NCI-H510A treated with DMSO at 0.1 percent for 48 hours (cell line): ENCODE results near the gene MCM10.

ENCODE experiments used
- DNase-seq: peaks from one replicate; lab custom pipeline; 2025; lab: John Stamatoyannopoulos, UW

Gene MCM10

GRCh38 chr10:13165177-13165576 is 3.8 kb downstream of the MCM10 start:
- no peak for DNase-seq

GRCh38 chr10:13167568-13167967 is 6.2 kb downstream of the MCM10 start:
- DNase-seq, result no peak

DNA sequence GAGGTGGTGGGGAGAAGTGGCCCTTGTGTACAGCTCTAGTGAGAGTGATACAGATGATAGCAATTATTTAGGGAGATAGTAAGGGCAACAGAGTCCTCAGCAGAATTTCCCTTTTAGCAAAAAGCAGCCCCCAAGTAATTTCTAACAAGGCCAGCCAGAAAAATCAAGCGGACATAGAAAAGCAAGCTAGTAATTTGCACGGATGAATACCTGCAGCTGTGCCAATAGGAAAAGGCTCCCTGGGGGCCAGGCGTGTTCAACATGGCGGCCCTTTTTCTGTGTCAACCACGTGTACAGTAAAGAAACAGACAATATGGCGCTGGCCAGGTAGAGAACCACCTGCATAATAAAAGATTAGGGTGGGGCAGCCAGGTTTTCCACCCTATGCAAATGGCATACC is 7.4 kb downstream of the MCM10 start:
- no peak for DNase-seq

DNA sequence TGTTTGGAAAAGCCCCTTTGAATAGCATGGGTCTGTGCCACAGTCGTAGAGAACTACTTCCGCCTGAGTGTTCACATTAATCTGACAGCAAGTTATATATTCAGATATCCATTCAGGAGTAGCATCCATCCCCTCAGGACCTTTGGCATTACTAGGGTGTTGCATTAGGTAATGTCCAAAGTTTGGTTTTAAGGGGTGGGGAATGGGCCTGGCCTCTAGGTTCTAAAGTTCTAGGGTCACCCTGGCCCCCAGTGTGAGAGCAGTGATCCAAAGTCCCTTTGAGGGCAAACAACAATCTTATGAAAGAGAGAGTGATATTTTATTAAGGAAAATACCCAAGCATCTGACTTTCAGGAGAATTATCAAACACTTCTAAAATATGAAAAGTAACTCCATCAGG is 12.3 kb downstream of the MCM10 start:
- no peak for DNase-seq

DNA sequence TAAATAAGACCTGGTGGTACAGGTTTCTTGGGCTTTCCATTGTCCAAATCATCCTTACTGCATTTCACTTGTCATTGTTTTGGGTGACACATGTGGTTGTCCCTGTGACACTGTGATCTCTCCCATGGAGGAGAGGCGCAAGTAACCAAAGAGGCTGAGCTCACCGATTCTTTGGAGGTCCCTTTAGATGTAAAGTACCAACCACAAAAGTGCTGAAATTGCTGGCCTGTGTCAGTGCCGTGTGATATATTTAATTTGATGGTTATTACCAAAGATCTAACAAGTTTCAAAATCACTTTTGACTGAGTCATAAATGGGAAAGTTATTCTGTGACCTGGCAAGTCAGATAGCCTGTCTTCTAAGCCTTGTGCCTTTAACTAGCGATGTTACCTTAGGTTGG is 19.4 kb downstream of the MCM10 start:
- no peak for DNase-seq

- no peak for DNase-seq
These were observed 21.1 kb downstream of the MCM10 start for GRCh38 chr10:13182424-13182823.

DNA sequence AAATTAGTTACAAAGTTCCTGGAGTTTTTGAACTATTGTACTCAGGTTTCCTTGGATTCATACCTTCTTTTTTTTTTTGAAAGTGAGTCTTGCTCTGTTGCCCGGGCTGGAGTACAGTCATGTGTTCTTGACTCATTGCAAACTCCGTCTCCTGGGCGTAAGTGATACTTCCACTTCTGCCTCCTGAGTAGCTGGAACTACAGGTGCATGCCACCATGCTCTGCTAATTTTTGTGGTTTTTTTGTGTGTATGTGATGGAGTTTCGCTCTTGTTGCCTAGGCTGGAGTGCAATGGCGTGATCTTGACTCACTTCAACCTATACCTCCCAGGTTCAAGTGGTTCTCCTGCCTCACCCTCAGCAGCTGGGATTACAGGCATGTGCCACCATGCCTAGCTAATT is 22.3 kb downstream of the MCM10 start:
- DNase-seq, result no peak

DNA sequence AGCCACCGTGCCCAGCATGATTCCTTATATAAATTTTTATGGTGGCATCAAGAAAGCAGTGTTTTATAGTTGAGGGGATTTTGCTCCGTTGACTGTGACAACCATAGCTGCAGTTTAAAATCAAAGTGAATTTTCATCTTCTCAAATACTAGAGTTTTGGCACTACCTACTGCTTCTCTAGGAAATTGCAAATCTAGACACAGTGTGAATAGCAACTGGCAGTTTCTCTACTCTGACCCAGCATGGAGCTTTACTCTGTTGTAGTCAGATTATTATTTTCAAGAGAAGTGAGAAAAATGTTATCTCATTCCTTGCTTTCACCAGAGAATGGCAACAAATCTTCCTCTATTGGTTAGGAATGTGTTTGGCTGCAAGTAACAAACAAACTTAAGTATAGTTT is 22.9 kb downstream of the MCM10 start:
- DNase-seq, result no peak

GRCh38 chr10:13184730-13185514 is 23.6 kb downstream of the MCM10 start:
- no peak for DNase-seq

DNA sequence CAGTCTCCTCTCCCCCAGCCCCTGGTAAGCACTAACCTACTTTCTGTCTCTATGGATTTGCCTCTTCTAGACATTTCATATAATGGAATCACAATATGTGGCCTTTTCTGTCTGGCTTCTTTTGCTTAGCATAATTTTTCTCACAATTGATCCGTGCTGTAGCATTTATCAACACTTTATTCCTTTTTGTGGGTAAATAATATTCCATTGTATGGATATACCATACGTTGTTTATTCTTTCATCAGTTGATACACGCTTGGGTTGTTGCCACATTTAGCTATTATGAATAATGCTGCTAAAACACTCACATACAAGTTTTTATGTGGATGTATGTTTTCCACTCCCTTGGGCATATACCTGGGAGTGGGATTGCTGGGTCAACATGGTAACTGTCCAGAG is 25.8 kb downstream of the MCM10 start:
- no peak for DNase-seq

GRCh38 chr10:13188593-13188992 is 27.2 kb downstream of the MCM10 start:
- no peak for DNase-seq

DNA sequence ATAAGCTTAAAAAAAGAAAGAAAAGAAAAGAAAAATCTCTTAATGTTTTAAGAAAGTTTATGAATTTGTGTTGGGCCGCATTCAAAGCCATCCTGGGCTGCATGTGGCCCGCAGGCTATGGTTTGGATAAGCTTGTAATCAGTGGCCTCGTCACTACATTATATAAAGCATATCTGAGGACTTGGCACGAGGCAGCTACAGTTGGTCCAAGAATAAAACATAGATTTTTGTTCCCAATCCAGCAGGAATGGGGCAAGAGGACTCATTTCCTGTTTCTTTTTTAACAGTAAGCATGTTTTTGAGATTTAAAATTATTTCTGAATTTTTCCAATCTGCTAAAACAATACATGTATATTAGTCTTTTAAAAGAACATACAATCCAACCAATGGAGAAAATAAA is 28.6 kb downstream of the MCM10 start:
- DNase-seq, result no peak

DNA sequence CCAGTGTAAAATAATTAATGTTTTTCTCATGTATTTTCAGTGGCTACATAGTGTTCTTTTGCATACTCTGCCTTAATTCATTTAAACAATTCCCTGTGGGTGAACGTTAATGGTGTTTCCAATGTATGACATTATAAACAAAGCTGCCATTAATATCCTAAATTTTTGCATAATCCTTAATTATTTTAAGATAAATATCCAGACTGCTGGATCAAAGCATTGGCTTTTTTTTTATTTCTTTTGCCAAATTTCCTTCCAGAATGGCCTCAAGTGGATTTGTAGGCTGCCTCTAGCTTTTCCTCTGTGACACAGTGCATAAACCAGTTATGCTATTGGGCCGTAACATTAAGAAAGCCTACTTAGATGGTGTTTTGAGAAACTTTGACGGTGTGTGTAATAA is 29.5 kb downstream of the MCM10 start:
- no peak for DNase-seq

- DNase-seq, result no peak
These were observed 30.0 kb downstream of the MCM10 start for GRCh38 chr10:13191362-13191761.

- DNase-seq, result no peak
These were observed 32.3 kb downstream of the MCM10 start for GRCh38 chr10:13193637-13194036.

GRCh38 chr10:13195016-13195415 is 33.7 kb downstream of the MCM10 start:
- no peak for DNase-seq

DNA sequence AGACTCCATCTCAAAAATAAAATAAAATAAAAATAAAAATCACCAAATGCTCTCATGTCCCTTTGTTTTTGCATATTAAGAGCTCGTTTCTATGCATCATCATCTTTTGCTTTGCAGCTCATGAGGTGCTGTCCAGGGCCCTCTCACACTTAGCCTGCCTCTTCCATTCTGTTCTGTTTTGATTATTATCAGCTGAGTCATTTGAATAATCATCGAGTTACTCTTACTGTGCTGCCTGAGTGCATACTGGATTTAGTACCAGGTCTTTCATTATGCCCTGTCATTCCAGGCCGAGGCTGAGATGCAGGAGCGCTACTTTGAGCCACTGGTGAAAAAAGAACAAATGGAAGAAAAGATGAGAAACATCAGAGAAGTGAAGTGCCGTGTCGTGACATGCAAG is 39.8 kb downstream of the MCM10 start:
- DNase-seq, result no peak

DNA sequence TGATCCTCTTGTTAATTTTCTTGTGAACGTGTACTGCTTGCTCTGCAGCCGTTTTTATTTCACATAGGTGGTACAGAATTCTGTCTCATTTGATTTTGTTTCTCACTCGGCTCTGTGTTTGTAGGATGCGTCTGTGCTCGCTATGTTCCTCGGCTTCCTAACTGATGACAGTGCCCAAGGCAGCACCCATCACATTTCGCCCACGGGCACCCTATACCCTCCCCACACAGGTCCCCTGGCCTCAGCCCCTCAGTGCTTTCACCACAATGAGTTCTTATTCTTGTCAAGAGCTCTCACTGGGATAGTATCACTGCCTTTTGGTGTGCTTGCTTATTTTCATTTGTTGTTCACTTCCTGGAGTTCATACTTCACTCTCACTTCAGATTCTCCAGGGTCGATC is 44.7 kb downstream of the MCM10 start:
- no peak for DNase-seq

GRCh38 chr10:13206546-13207443 is 45.4 kb downstream of the MCM10 start:
- no peak for DNase-seq

- no peak for DNase-seq
These were observed 51.8 kb downstream of the MCM10 start for GRCh38 chr10:13213163-13213562.

DNA sequence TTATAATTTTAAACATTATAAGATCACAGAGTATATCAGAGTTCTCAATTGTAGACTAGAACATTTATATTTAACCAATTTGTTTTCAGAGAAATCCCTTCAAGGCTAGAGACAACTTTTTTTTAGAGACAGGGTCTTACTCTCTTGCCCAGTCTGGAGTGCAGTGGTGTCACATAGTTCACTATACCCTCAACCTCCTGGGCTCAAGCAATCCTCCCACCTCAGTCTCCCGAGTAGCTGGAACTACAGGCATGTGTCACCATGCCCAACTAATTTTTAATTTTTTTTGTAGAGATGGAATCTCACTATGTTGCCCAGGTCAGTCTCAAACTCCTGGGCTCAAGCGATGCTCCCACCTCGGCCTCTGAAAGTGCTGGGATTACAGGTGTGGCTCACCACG is 57.5 kb downstream of the MCM10 start:
- DNase-seq, result no peak

GRCh38 chr10:13219685-13220670 is 58.6 kb downstream of the MCM10 start:
- DNase-seq, result no peak
